ENCODE data around the gene CAMK2D.
A peak's percentile ranks its signal among the peaks of the same experiment; 100 is the strongest.

Gene CAMK2D

GRCh38 chr4:113457121-113457520 is 304.4 kb downstream of the CAMK2D start:
- H3K4me3 ChIP-seq (ENCODE audit: low read length), result no peak overlapping the region
- TF ChIP-seq, protein P1, sequence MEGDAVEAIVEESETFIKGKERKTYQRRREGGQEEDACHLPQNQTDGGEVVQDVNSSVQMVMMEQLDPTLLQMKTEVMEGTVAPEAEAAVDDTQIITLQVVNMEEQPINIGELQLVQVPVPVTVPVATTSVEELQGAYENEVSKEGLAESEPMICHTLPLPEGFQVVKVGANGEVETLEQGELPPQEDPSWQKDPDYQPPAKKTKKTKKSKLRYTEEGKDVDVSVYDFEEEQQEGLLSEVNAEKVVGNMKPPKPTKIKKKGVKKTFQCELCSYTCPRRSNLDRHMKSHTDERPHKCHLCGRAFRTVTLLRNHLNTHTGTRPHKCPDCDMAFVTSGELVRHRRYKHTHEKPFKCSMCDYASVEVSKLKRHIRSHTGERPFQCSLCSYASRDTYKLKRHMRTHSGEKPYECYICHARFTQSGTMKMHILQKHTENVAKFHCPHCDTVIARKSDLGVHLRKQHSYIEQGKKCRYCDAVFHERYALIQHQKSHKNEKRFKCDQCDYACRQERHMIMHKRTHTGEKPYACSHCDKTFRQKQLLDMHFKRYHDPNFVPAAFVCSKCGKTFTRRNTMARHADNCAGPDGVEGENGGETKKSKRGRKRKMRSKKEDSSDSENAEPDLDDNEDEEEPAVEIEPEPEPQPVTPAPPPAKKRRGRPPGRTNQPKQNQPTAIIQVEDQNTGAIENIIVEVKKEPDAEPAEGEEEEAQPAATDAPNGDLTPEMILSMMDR (conservative IDR thresholded peaks at IDR 0.05; ENCODE audit: low read length), result no peak
- DNase-seq (ENCODE audit: low read depth), result no peak

GRCh38 chr4:113455061-113455460 is 306.5 kb downstream of the CAMK2D start:
- no peak overlapping the region for H3K4me3 ChIP-seq (ENCODE audit: low read length)
- TF ChIP-seq, protein P1 (conservative IDR thresholded peaks at IDR 0.05; ENCODE audit: low read length), result no peak
- no peak for DNase-seq (ENCODE audit: low read depth)

GRCh38 chr4:113452868-113453620 is 308.5 kb downstream of the CAMK2D start:
- no peak overlapping the region for H3K4me3 ChIP-seq (ENCODE audit: low read length)
- TF ChIP-seq, protein P1 (conservative IDR thresholded peaks at IDR 0.05; ENCODE audit: low read length), result no peak
- DNase-seq (ENCODE audit: low read depth), result peak; percentile 25

GRCh38 chr4:113452152-113452551 is 309.4 kb downstream of the CAMK2D start:
- H3K4me3 ChIP-seq (ENCODE audit: low read length), result no peak overlapping the region
- TF ChIP-seq, protein P1 (conservative IDR thresholded peaks at IDR 0.05; ENCODE audit: low read length), result no peak
- no peak for DNase-seq (ENCODE audit: low read depth)

DNA sequence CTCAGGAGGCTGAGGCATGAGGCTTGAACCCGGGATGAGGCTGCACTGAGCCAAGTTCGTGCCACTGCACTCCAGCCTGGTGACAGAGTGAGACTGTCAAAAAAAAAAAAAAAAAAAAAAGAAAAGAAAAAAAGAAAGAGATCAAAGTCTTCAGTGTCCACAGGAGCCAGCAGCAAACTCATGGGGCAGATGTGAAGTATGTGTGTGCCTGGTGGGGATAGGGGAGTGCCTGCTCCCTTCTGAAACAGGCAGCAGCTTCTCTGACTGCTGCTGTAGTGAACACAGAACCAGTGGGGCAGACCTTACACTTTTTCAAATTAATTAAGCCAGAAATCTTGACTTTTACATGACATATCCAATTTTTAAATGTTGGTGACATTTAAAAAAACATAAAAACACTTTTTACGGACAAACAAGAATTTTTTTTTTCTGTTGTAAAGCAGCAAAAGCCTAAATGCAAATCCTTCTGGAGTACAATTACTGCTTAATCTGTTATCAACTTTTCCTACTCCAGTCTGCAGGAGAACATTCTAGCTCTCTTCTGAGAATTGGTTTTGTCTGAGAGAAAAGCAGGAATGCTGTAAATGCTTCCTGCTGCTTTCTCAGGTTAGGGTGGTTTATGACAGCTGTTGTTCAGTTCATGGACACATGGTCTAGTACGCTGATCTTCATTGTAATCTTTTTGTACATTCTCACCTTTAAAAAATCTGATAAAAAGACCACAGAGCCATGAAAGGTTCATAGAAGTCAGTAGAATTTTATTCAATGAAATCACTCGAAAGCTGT is 311.1 kb downstream of the CAMK2D start:
- TF ChIP-seq, protein P1 (conservative IDR thresholded peaks at IDR 0.05; ENCODE audit: low read length), result no peak
- H3K4me3 ChIP-seq (ENCODE audit: low read length), result no peak overlapping the region
- no peak for DNase-seq (ENCODE audit: low read depth)

DNA sequence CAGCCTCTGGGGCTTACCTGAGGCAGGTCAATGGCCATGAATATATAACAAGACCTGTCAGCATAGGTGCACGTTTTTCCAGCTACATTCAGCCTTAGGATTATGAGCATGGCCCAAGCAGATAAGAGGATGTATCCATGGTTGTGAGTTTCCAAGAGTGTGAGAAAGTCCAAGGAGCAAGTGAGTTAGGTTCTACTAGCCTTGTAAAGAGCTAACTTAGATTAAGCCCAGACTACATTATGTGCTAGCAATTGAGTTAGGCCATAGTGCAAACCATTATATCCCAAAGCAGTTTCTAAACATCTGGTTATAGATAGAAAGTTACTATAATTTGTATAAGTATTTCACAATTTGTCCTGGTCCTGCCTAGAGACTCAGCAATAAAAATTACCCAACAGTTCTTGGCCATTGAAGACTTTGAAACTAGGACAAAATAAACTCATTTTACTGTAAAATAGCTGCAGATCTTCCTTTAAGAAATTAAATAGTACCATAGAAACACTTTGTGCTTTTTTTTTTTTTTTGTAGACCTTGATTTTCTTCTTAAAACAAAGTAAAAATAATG is 312.0 kb downstream of the CAMK2D start:
- DNase-seq (ENCODE audit: low read depth), result peak; percentile 71
- TF ChIP-seq, protein P1 (conservative IDR thresholded peaks at IDR 0.05; ENCODE audit: low read length), result no peak
- H3K4me3 ChIP-seq (ENCODE audit: low read length), result no peak overlapping the region
